Measurements from ENCODE around the gene TBC1D21. TPM values are rescaled to one million over a fixed set of nuclear protein-coding genes. Genes with fewer than 3 reads are reported as not detected.
A peak's percentile ranks its signal among the peaks of the same experiment; 100 is the strongest.

Gene TBC1D21
- total and polyA plus RNA-seq, 2 of the 8 experiments (the other 6 are each of a cell fraction or from before 2014, with no cell fraction given) = not detected

DNA sequence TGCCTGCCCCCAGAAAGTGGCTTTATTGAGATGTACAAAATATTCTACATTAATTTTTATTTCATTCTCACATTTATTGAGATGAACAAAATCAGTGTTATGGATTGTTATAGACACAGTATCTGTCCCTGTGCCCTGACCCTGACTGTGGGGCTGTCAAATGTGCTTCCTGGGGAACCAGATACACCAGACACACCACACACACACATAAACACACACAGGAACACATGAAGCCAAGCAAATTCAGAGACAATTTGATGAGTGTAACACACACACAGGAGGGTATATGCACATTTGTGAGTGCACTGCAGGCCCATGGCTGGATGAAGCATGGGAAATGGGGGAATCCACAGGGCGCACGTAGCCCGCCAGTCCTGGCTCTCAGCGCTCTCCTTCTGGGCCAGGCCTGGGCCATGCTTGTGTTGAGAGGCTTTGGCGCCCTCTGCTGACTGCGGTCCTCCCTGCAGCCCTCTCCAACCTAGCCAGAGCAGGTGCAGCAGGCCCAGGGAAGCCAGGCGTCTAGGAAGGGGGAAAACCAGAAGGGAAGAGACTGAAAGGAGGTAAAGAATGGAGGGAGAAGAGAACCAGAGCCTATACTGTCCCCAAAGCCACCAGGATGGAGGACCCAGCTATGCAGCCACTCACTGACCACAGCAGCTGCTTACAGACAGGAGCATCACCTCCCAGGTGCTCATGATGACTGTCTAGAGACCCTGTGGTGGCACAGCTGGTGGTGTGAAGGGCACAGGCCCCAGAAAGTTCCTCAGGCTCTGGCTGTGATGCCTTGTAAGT lies 34.9 kb downstream of the TBC1D21 start:
- H4K5ac ChIP-seq (ENCODE audit: insufficient read length, low read depth, low read length) = no peak overlapping the region
- no peak overlapping the region for H2AFZ ChIP-seq (ENCODE audit: low read length)
- H3K14ac ChIP-seq (ENCODE audit: insufficient read length) = no peak overlapping the region
- peak in 1 of 2 experiments; percentile 97 for DNase-seq (ENCODE audit: low read depth in 1 of 2, low spot score in 2 of 2)
- H3K9ac ChIP-seq (replicated peaks in 1 of 4; ENCODE audit: extremely low read depth in 1 of 4, low read depth in 3 of 4, low read length in 3 of 4) = no peak overlapping the region
- no peaks in the 10 kb centered on the region for H3K23me2 ChIP-seq (ENCODE audit: low read depth, low read length)
- no peak overlapping the region for H4K8ac ChIP-seq (ENCODE audit: extremely low read depth, insufficient read depth, low read length)
- no peak overlapping the region for H3K27ac ChIP-seq (ENCODE audit: low read depth, low read length)
- H2BK5ac ChIP-seq (ENCODE audit: low read depth, low read length) = peak overlapping the region; percentile 32; the same call in 1 of the 2 replicates
- no peaks in the 10 kb centered on the region for H3K79me2 ChIP-seq (ENCODE audit: control insufficient read depth in 1 of 2, insufficient read depth in 2 of 2, low read length in 2 of 2)
- H3K18ac ChIP-seq (ENCODE audit: extremely low read depth, low read length) = no peak overlapping the region
- no peaks in the 10 kb centered on the region for H3K9me3 ChIP-seq (ENCODE audit: insufficient read depth in 2 of 2, low read depth in 1 of 2, low read length in 1 of 2)
- no peak overlapping the region for H2BK15ac ChIP-seq (ENCODE audit: low read length)
- H2BK120ac ChIP-seq (replicated peaks; ENCODE audit: low read depth, low read length) = no peak overlapping the region
- TF ChIP-seq CREB1 (IDR thresholded peaks at IDR 0.05) = peak; percentile 11; the same call in 1 of the 2 replicates
- no peak for TF ChIP-seq POU5F1 (IDR thresholded peaks at IDR 0.05; ENCODE audit: low read depth, low read length)
- TF ChIP-seq, protein P1, sequence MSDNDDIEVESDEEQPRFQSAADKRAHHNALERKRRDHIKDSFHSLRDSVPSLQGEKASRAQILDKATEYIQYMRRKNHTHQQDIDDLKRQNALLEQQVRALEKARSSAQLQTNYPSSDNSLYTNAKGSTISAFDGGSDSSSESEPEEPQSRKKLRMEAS (IDR thresholded peaks at IDR 0.05) = peak; percentile 55; the same call in 1 of the 2 replicates
- TF ChIP-seq CTCF (IDR thresholded peaks at IDR 0.05; ENCODE audit: control extremely low read depth in 1 of 3, insufficient read depth in 1 of 3, low read depth in 1 of 3, low read length in 3 of 3) = peak; percentile 96 to 98 (median 96)
- peak; percentile 94 for TF ChIP-seq RAD21 (IDR thresholded peaks at IDR 0.05 in 1 of 2, conservative IDR thresholded peaks at IDR 0.05 in 1 of 2; ENCODE audit: low read depth in 2 of 2, low read length in 2 of 2)
- no peak for TF ChIP-seq BACH1 (IDR thresholded peaks at IDR 0.05; ENCODE audit: low read length)
- H3K23ac ChIP-seq (ENCODE audit: insufficient read length) = no peak overlapping the region
- H4K20me1 ChIP-seq (replicated peaks in 1 of 2; ENCODE audit: control insufficient read depth in 1 of 2, insufficient read depth in 2 of 2, low read length in 2 of 2) = no peaks in the 10 kb centered on the region
- ChIA-PET CTCF (ENCODE audit: partially characterized antibody) (interaction anchor here (0.5 to 8.5 kb wide), 39 partner anchors 10 to 1280 kb away, joined by 3 to 167 read pairs (median 4); partner anchors contain the start of genes LOXL1 and TBC1D21), POLR2A (ENCODE audit: partially characterized antibody) (interaction anchor here (1.0 to 1.4 kb wide), 3 partner anchors 17 to 23 kb away, joined by 3 read pairs; no protein-coding TSS in a partner anchor)
- H3K79me1 ChIP-seq (ENCODE audit: low read depth, low read length) = no peaks in the 10 kb centered on the region
- H3K4me3 ChIP-seq (ENCODE audit: extremely low read depth in 1 of 4, insufficient read depth in 2 of 4, low read depth in 3 of 4, low read length in 4 of 4) = no peak overlapping the region
- no peaks in the 10 kb centered on the region for H3K27me3 ChIP-seq (replicated peaks in 1 of 4; ENCODE audit: control insufficient read depth in 3 of 4, extremely low read depth in 1 of 4, insufficient read depth in 3 of 4, low read length in 3 of 4)
- WGBS, 2 experiments (ENCODE audit: extremely low coverage in 1 of 2, insufficient coverage in 1 of 2, insufficient read length in 1 of 2, insufficient replicate concordance in 2 of 2, low coverage in 1 of 2, low lambda C conversion rate in 2 of 2, missing lambda C conversion rate in 1 of 2) = 16% methylated on average over 7 of the region's 7 CpGs; no CpG with 5 or more reads in 1 of the 2 experiments
- H3K4me2 ChIP-seq (ENCODE audit: insufficient read depth in 1 of 2, low read depth in 2 of 2, low read length in 2 of 2) = no peak overlapping the region
- H2BK20ac ChIP-seq (ENCODE audit: low read length) = peak overlapping the region; percentile 62; the same call in 1 of the 2 replicates
- H3K4ac ChIP-seq (replicated peaks; ENCODE audit: insufficient read length, low read depth, low read length) = no peak overlapping the region
- no peak overlapping the region; the same call in 1 of the 2 replicates for H2BK12ac ChIP-seq (ENCODE audit: low read depth, low read length)
- H3K56ac ChIP-seq (replicated peaks; ENCODE audit: insufficient read length, low read depth, low read length) = no peak overlapping the region
- H3K36me3 ChIP-seq (ENCODE audit: control insufficient read depth in 2 of 4, insufficient read depth in 4 of 4, low read length in 3 of 4) = no peaks in the 10 kb centered on the region
- peaks cover 0 to 5% (median 0%) of the 10 kb centered on the region in 4 experiments; a peak in 1 of 7 replicates for H3K4me1 ChIP-seq (replicated peaks in 1 of 4; ENCODE audit: control insufficient read depth in 3 of 4, insufficient read depth in 4 of 4, low read length in 3 of 4)
- peak; percentile 75 for FAIRE-seq
- no peak overlapping the region for H4K91ac ChIP-seq (replicated peaks; ENCODE audit: insufficient read length, low read length)
- no peak overlapping the region for H2AK5ac ChIP-seq (ENCODE audit: low read depth, low read length)

Data from H1 (cell line).